ENCODE data around the gene ACAP3. TPM values are rescaled to one million over a fixed set of nuclear protein-coding genes. Genes with fewer than 3 reads are reported as not detected.

ACAP3 gene
- total and polyA plus RNA-seq, 2 donors (not counting 3 experiments of a cell fraction or from before 2014, with no cell fraction given), result 27.8 to 39.0 TPM

DNA sequence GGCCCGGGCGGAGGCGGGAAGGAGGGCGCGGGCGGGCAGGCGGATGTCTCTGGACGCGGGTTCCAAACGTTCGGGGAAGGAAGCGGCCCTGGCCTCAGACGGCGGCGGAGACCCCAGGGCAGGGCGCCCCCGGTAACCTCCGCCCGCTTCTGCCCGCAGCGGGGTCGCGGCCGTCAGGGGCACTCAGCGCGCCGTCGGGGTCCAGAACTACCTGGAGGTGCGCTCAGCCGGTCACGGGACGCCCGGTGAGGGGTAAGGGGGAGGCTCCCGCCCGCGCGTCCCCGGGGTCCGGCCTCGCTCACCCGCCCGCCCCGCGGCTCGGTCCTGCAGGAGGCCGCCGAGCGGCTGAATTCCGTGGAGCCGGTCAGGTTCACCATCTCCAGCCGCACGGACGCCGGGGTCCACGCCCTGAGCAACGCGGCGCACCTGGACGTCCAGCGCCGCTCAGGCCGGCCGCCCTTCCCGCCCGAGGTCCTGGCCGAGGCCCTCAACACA, 1.1 kb upstream of the ACAP3 start:
- ChIA-PET POLR2A (no interaction called here), CTCF (interaction anchor here (1.5 kb wide), 1 partner anchor 186 kb away, joined by 9 read pairs; no protein-coding TSS in a partner anchor)
- FAIRE-seq (peak; percentile 26), DNase-seq (ENCODE audit: low read depth, low spot score) (no peak)
- H3K79me2 ChIP-seq (ENCODE audit: control insufficient read depth, insufficient read depth, low read length), result no peaks in the 10 kb centered on the region
- no peaks in the 10 kb centered on the region for H3K9me3 ChIP-seq (replicated peaks; ENCODE audit: control insufficient read depth, insufficient read depth, low read length)
- TF ChIP-seq POLR2A (IDR thresholded peaks at IDR 0.05; ENCODE audit: low read depth, low read length), result no peak
- TF ChIP-seq EZH2 (IDR thresholded peaks at IDR 0.05; ENCODE audit: borderline replicate concordance, low read depth, low read length, severe bottlenecking), result no peak
- TF ChIP-seq MYC (IDR thresholded peaks at IDR 0.05; ENCODE audit: low read depth, low read length), result no peak
- no peak for TF ChIP-seq POLR2AphosphoS5 (IDR thresholded peaks at IDR 0.05; ENCODE audit: insufficient read depth, low read depth, low read length)
- no peak for TF ChIP-seq FOS (IDR thresholded peaks at IDR 0.05; ENCODE audit: borderline replicate concordance, insufficient read depth, low read length)
- no peak for TF ChIP-seq CTCF (IDR thresholded peaks at IDR 0.05; ENCODE audit: extremely low read depth in 1 of 2, insufficient read depth in 1 of 2, low read depth in 1 of 2, low read length in 2 of 2)
- TF ChIP-seq GATA2 (IDR thresholded peaks at IDR 0.05; ENCODE audit: insufficient read depth, insufficient read length, low read depth, low read length), result no peak
- H3K27me3 ChIP-seq (ENCODE audit: control insufficient read depth in 2 of 2, insufficient read depth in 2 of 2, low read length in 2 of 2), result no peaks in the 10 kb centered on the region
- TSS peak; percentile 46 for BruUV-seq (replicated peaks)
- H2AFZ ChIP-seq (ENCODE audit: low read depth, low read length), result peak overlapping the region; percentile 59
- no peaks in the 10 kb centered on the region for H3K9me1 ChIP-seq (replicated peaks; ENCODE audit: control insufficient read depth, extremely low read depth, insufficient read depth, low read length)
- H3K4me1 ChIP-seq (ENCODE audit: control insufficient read depth, extremely low read depth, insufficient read depth, low read length), result peaks cover 15% of the 10 kb centered on the region
- H3K4me3 ChIP-seq (replicated peaks in 1 of 3; ENCODE audit: insufficient read depth in 1 of 3, low read depth in 1 of 3, low read length in 3 of 3), result peak overlapping the region; percentile 56 to 94 (median 64)
- H3K36me3 ChIP-seq (ENCODE audit: control insufficient read depth in 2 of 2, extremely low read depth in 1 of 2, insufficient read depth in 2 of 2, low read length in 2 of 2), result peaks cover 0 to 29% of the 10 kb centered on the region in 2 experiments
- no peaks in the 10 kb centered on the region for H4K20me1 ChIP-seq (replicated peaks; ENCODE audit: control insufficient read depth, extremely low read depth, insufficient read depth, low read length)
- dilution Hi-C loops (cut with MboI; ENCODE audit: extremely low pct_ligation_motif_present, low sequenced_read_pairs) (no loop called here), intact Hi-C loops (cut with micrococcal nuclease) (loop anchor here (1.0 to 5.0 kb wide), 6 partner anchors 16 to 187 kb away; partner anchors contain the start of genes AURKAIP1, CPTP, DVL1 and INTS11)
- H3K4me2 ChIP-seq (ENCODE audit: insufficient read depth, low read length), result peak overlapping the region; percentile 45
- H3K27ac ChIP-seq (ENCODE audit: insufficient read depth, low read depth, low read length), result peak overlapping the region; percentile 65
- H3K9ac ChIP-seq (replicated peaks; ENCODE audit: extremely low read depth, insufficient read depth, low read length), result peak overlapping the region; percentile 73

Measured in endothelial cell of umbilical vein (primary cell).